RCC 7860 (cell line): ENCODE measurements around the gene C16orf89.

Experiments used
- DNase-seq: peaks from one replicate; pipeline ENCODE4 v3.0.0-alpha.2; 2015; ENCODE audit warnings: low spot score
- FAIRE-seq: peaks from 2 replicates; lab custom pipeline; 2012; peaks lifted over from hg19 to GRCh38; lab: Jason Lieb, UNC

The C16orf89 gene

DNA sequence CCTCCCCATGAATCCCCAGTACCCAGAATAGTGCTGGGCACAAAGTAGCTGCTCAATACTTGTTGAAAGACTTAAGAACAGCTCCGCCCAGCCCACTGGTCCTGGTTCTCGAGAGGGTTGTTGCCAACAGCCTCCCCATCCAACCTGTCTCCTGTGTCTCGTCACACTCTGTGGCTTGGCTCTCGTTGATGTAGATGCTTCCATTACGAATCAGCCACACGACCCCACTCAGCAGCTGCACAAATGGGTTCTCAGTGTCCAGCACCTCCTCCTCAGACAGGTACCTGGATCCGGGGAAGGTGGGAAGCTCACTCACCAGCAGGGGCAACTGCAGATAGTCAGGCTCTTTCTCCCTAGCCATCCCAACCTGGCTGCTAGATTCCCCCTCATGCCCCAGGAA lies 34.2 kb downstream of the C16orf89 start:
- FAIRE-seq (no peak), DNase-seq (no peak)

DNA sequence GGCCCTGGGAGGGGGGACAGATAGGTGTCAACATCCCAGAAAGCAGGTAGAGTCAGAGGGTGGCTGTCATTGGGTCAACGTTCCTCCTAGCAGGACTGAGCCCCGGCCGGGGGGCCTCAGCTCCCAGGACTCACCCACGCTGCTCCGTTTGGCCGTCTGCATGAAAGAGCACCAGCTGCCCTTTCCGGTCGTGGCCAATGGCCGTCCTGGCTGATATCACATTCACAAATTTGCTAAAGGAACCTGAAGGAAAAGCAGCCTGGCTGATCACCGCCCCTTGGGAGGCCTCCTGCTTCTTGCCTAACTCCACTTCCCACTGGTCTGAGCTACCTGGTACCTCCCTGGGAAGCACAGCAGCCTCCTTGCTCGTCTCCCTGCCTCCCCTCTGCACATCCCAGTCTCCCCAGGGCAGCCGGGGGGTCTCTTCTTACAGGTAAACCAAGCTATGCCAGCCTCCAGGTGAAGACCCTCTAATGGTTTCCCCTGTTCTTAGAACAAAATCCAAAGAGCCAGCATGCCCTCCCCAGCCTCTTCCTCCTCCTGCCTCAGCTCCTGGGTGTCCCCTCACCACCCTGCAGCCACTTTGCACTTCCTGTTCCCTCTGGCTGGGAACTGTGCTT lies 35.4 kb downstream of the C16orf89 start:
- FAIRE-seq (no peak), DNase-seq (no peak)

DNA sequence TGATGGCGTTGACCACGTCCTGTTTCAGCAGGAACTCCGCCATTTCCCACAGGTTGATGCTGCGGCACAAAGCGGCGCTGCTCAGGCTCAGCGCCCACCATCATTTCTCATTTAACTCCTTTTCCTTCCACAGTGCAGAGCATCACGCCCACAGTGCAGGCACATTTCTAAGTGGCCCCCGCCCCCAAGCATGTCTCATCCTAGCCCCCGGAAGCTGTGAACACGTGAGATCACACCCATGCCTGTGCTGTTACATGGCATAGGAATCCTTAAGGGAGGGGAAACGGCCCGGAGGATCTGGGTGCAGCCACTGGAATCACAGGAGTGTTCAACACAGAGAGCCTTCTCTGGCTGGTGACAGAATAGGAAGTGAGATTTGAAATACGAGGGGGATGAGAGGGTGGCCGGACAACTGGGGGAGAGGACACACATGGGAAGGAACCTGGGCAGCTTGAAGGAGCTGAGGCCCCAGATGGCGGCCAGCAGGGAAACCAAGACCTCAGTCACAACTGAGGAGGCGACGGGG lies 36.7 kb downstream of the C16orf89 start:
- DNase-seq (no peak), FAIRE-seq (no peak)

DNA sequence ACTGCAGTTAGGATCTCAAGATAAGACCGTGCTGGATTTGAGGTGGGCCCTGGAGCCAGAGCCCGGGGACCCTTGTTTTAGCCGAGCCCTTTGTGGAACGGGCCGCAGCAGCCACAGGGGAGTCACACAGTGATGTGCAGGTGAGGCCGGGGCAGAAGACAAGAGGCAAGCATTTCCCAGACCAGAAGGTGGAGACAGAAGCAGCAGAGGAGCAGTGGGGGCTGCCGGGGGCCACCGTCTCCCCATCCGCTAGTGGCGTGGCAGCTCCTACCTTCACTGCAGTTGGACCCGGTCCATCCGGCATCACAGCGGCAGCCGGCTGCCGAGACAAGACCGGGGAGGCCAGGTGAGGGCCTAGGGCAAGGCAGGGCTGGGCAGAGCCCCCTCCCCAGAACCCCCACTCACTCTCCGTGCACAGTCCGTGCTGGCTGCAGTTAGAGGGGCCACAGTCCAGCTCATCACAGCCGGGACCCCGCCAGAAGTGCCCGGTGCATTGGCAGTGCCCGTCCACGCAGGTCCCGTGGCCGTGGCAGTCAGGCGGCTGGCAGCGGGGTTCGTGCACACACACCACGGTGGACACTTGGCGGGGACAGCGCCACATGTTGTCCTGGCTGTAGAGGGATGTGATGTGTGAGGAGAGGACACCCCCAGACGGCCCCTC lies 38.1 kb downstream of the C16orf89 start:
- DNase-seq = no peak
- FAIRE-seq = no peak

DNA sequence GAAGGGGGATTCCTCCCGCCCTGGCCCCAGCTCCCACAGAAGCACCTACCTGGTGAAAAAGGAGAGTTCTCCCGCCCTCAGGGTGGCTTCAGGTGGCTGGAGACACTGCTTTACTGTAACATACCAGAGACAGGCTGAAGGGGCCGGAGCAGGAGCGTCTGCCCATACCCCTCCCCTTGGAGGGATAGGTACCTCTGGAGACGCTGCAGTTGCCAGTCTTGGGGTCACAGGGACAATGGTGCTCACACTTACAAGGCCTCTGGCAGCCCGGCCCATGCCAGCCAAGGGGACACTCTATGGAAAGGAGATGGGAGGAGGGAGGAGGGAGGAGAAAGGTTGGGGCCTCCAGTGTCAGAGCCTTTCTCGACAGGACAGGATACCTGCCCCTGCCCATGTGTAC lies 38.7 kb downstream of the C16orf89 start:
- FAIRE-seq (no peak), DNase-seq (no peak)

DNA sequence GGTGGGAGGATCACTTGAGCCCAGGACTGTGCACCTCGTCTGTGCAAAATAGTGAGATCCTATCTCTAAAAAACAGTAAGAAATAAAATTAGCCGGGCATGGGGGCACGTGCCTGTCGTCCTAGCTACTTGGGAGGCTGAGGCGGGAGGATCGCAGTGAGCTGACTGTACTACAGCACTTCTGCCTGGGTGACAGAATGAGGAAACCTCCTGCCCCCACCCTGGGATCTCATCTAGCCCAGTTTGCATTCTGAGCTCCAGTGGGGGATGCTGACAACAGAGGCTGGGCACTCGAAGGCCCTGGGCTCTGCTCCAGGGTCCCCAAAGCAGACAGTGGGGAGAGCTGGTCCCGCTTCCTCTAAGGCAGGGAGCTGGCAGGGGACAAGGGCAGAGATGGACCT lies 39.1 kb downstream of the C16orf89 start:
- no peak for FAIRE-seq
- no peak for DNase-seq

DNA sequence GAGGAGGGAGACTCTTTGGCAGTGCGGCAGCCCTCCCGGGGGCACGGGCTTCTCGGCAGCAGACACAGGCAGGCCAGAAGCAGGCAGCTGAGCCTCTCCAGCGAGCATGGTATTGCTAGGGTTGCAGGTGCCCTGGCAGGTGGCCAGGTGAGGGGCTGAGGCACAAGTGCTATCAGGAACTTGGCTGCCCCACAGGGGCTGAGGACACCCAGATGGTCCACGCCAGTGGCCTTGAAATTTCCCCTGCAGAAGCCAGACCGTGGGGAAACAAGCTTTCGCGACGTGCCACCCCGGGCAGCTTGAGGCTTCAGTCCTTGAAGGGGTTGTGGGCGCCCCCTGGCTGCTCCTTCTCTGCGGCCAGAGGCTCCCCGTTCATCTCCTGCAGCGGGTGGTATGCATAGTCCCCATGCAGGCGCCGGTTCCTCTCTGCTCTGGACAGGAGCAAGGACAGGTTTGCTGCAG lies 40.6 kb downstream of the C16orf89 start:
- FAIRE-seq = no peak
- no peak for DNase-seq

DNA sequence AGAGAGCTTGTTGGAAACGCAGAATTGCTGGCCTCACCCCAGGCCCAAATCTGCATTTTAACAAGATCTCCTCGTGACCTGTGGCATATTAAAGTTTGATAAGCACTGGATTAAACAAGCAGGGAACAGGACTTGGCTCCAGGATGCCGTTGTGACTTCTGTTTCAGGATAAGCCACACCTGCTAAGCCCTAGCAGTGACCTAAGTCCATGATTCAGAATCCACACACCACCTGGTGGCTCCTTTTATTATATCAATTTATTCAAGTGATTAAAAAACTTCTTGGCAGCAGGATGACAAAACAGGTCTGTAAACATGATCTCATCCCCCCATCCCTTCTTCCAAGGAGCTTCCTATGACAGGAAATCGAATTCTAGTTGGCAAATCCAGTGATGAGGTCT lies 41.1 kb downstream of the C16orf89 start:
- FAIRE-seq (no peak), DNase-seq (peak; percentile 15)

DNA sequence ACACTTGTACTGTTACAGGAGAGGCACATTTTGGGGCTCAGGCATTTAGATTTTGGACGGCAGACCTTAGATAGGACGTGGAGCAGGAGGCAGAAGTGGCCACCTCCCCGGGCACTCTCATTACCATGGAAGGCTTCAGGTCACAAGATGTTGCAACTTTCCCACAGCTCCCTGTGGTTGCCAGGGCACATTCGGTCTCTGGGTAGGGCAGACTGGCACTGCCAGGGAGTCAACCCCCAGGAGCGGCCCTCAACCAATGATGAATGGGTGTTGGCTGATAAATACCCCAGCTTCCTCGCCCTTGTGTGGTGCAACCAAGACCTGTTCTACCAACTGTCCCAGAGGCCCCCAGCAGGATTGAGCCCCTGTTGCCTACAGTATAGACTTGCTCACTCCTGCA lies 43.2 kb downstream of the C16orf89 start:
- DNase-seq (no peak), FAIRE-seq (no peak)

DNA sequence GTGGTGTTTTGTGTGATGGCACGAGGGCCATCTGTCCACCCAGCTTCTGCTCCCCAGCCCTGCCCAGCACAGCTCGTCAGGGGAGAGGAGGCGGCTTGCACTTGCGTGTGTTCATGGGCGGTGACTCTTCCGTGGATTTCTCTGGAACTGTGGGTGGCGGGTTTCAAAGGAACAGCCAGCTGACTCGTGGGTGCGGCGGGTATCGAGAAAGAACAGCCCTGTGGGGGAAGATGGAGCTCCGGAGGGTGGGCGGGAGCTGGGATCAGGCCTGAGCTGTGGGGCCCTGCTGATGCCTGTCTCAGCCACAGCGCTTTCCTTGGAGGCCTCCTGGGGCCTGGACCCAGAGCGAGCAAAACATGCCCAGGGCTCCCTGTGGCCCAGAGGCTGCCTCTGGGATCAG lies 45.2 kb downstream of the C16orf89 start:
- DNase-seq (no peak), FAIRE-seq (no peak)

DNA sequence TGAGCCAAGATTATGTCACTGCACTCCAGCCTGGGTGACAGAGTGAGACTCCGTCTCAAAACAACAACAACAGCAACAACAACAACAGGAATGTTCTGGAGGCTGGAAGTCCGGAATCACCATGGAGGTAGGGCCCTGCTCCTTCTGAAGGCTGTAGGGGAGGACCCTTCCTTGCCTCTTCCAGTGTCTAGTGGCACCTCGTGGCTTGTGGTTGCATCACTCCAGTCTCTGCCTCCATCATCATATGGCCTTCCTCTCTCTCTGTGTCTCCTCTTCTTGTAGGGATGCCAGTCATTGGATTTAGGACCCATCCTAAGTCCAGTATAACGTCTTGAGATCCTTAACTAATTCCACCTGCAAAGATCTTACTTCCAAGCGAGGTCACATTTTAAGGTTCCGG lies 46.0 kb downstream of the C16orf89 start:
- FAIRE-seq = no peak
- no peak for DNase-seq

DNA sequence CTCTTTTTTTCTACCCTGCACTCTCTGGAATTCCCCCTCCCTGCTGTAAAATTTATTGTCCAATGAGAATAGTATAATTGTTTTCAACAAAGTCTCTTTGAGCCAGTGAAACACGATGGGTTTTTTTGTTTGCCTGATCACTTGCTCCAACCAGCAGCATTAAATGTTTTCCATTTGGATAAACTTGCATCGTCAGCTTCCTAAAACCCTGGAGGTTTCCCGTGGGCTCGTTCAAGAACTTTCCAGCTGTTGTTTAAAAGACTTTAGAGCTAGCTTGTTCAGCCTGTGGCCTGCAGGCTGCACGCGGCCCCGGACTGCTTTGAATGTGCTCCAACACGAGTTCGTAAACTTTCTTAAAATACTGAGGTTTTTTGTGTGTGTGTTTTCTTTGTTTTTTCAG lies 47.0 kb downstream of the C16orf89 start:
- FAIRE-seq = no peak
- DNase-seq = no peak

DNA sequence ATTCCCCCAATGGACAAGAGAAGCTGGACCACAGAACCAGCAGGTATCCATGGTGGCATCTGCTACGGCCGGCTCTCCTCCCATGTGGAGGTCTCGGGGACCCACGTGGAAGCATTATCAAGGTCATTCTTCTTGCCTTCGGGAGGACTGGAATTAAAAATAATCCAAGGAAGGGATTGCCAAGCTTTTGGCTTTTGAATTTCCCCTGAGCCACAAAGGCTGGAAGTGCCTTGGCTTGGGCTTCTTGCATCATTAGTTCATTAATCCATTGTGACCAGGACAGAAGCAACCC lies 48.1 kb downstream of the C16orf89 start:
- DNase-seq = no peak
- no peak for FAIRE-seq

DNA sequence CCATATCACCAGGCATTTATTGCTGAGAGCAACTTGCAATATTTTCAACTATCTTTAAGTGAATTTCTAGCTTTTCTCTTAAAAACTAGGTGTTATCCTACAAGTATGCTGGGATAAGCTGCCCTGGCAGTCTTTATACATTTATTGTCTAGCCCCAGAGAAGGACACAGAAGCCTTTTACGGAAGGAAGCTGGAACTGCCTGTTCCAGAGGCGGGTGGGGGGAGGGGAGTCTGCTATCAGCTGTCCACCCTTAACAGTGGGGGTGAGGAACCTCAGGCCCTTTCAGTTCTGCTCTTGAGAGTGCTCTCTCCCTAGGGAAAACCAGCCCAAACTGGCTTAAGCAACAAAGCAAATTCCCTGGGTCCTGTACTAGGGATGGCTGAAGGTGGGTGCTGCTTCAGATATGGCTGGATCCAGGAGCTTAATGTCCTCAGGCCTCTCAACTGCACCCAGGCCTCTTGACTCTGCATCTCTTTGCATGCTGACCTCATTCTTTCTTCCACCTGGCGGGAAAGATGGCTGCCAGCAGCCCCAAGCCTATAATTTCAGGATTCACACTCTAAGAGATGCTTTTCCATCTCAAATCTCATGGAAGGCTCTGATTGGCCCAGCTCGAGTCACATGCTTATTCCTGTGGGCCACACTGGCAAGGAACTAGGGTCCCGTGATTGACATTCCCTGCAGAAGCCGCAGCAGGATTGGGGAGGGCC lies 48.6 kb downstream of the C16orf89 start:
- no peak for DNase-seq
- FAIRE-seq = no peak

DNA sequence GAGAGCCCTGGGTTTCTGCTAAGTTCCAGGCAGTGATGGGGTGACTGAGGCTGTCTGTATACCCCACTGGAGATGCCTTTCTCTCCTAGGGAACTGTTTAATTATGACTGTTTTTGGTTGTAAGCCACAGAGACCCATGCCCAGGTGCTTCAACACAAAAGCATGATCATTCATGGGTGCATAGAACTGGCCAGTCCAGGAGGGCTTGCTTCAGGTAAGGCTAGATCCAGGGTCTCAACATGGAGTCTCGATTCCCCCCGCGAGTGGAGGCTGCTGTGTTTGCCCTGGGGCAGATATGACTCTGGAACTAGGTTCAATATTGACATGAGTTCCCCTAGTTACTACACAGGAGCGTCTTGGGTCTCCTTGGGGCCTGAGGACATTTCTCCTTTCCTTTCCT lies 49.9 kb downstream of the C16orf89 start:
- no peak for DNase-seq
- FAIRE-seq = no peak

DNA sequence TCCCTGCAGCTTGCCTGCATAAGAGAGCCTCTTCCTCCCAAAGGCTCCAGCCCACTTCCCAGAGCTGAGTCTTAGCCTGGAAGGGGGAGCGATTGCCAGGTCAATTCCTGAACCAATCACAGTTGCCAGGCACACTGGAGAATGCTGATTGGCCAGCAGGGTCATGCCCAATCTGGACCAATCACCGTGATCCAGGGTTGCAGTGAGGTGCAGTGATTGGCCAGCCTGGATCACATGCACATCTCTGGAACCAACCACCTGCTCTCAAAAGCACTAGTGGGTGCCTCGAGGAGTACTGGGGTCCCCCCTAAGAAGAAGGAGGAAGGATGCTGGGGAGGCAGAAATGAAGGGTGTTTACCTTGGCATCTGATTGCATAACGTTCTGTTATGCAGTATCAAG lies 50.4 kb downstream of the C16orf89 start:
- no peak for FAIRE-seq
- no peak for DNase-seq

DNA sequence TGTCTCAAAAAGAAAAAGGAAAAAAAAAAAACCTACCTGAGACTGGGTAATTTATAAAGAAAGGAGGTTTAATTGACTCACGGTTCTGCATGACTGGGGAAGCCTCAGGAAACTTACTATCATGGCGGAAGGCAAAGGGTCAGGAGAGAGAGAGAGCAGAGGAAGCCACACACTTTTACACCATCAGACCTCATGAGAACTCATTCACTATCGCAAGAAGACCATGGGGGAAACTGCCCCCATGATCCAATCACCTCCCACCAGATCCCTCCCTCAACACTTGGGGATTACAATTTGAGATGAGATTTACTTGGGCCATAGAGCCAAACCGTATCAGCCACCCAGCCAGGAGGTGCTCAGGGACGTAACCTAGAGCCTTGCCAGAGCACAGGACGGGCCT lies 52.9 kb downstream of the C16orf89 start:
- DNase-seq (no peak), FAIRE-seq (no peak)

DNA sequence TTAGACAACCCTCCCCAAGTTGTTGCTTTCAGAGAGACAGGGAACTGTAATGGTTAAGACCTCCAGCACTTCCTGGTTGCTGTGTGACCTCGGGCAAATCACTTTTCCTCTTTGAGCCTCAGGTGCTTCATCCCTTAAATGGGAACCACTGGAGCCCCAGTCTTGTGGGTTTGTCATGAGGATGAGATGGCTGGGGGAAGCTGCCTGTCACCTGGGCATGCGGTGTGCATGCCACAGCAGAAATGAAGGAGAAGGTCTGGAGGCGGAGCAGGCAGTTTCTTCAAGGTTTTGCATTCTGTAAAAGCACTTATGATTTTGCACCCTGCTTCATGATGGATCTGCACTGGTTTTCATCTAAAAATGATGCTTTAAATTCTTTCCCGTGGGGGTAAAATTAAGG lies 54.1 kb downstream of the C16orf89 start:
- FAIRE-seq = no peak
- DNase-seq = no peak

DNA sequence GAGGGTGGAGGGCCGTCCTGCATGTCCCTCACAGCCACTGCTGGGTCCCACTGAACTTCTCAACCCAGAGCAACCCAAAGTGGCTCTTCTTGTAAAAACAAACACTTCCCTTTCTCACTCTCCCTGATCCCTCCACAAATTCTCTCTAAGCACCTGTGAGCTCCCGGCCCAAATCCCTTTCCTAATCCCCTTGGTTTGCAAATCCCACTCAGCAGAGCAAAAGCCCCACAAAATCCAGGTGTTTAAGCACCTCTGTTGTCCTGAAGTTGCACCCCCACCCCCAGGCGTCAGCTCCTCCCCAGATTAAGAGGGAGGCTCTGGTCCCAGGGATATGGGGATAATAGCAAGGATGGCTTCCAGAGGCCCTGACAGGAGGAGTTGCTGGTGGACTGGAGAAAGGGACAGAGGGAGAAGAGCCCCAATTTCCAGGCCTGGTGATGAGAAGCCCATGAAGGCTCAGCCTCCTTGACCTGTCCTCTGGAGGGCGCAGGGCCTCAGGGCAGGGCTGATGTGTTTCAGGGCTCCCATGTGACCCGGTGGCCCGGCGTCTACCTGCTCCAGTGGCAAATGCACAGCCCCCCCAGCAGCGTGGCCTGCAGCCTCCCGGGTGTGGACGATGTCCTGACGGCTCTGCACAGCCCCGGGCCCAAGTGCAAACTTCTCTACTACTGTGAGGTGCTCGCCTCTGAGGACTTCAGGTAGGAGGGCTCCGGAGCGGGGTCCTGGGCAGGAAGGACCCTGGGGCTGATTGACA lies 55.0 kb downstream of the C16orf89 start:
- FAIRE-seq = no peak
- no peak for DNase-seq

DNA sequence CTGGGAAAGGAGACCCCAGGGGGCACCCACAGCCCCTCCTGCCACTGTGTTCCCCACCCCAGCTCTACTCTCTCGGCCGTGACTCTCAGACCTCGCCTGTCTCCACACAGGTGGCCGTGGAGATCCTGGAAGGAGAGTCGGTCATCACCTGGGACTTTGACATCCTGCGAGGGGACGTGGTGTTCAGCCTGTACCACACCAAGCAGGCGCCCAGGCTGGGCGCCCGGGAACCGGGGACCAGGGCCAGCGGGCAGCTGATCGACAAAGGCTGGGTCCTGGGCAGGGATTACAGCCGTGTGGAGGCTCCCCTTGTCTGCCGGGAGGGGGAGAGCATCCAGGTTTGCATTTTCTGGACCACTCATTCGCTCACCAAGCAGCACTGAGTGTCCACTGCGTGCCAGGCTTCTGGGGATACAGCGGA lies 57.4 kb downstream of the C16orf89 start:
- DNase-seq = no peak
- FAIRE-seq = no peak

DNA sequence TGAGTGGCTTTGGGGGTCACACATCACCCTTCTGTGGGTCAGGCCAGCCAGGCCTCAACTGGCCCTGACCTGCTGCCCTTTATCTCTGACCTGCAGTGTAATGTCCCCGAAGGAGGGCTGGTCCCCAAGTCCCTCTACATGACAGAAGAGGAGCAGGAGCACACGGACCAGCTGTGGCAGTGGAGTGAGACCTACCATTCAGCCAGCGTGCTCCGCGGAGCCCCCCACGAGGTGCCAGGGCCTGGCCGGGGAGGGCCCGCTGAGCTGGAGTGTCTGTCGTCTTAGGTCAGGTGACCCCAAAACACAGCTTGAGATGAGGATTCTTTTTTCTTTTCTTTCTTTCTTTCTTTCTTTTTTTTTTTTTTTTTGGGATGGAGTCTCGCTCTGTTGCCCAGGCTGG lies 58.5 kb downstream of the C16orf89 start:
- DNase-seq (no peak), FAIRE-seq (no peak)
